HG03457 (cell line): Measurements from ENCODE around the gene ADRA1B.
"Not testable (repeated sequence)": the region's sequence is repeated elsewhere in the genome, so short reads cannot be mapped to it uniquely, and the experiment has no call there.

ENCODE experiments used
- ATAC-seq: cut with Tn5 transposase; IDR thresholded peaks from one replicate; pipeline ENCODE4 v1.9.1; 2021; ENCODE audit warnings: moderate number of reproducible peaks; ENCODE audit not compliant: unreplicated experiment

The ADRA1B gene

GRCh38 chr5:159965031-159965837, 49.0 kb downstream of the ADRA1B start:
- ATAC-seq = no peak

GRCh38 chr5:159965838-159966128, 49.5 kb downstream of the ADRA1B start:
- not testable (repeated sequence) for ATAC-seq

- no peak for ATAC-seq
These were observed 53.7 kb downstream of the ADRA1B start for GRCh38 chr5:159969966-159970365.

- no peak for ATAC-seq
These were observed 54.8 kb downstream of the ADRA1B start for GRCh38 chr5:159971038-159971437.

- ATAC-seq = no peak
These were observed 55.2 kb downstream of the ADRA1B start for GRCh38 chr5:159971514-159971913.

GRCh38 chr5:159971931-159972461, 55.7 kb downstream of the ADRA1B start:
- ATAC-seq = no peak

- ATAC-seq = no peak
These were observed 56.5 kb downstream of the ADRA1B start for GRCh38 chr5:159972538-159973362.

GRCh38 chr5:159975462-159976019, 59.3 kb downstream of the ADRA1B start:
- ATAC-seq = no peak

- ATAC-seq = no peak
These were observed 60.6 kb downstream of the ADRA1B start for GRCh38 chr5:159976921-159977320.

- ATAC-seq = no peak
These were observed 62.1 kb downstream of the ADRA1B start for GRCh38 chr5:159978358-159978757.

- no peak for ATAC-seq
These were observed 66.3 kb downstream of the ADRA1B start for GRCh38 chr5:159982421-159983173.

GRCh38 chr5:159987031-159987674, 70.9 kb downstream of the ADRA1B start:
- peak; percentile 83 for ATAC-seq

- no peak for ATAC-seq
These were observed 74.2 kb downstream of the ADRA1B start for GRCh38 chr5:159990506-159990905.

- ATAC-seq = no peak
These were observed 76.3 kb downstream of the ADRA1B start for GRCh38 chr5:159992566-159992965.

- ATAC-seq = no peak
These were observed 76.9 kb downstream of the ADRA1B start for GRCh38 chr5:159993194-159993593.

- ATAC-seq = no peak
These were observed 79.6 kb downstream of the ADRA1B start for GRCh38 chr5:159995907-159996306.

- no peak for ATAC-seq
These were observed 85.2 kb downstream of the ADRA1B start for GRCh38 chr5:160001457-160001856.

GRCh38 chr5:160007514-160007913, 91.2 kb downstream of the ADRA1B start:
- no peak for ATAC-seq

- not testable (repeated sequence) for ATAC-seq
These were observed 92.2 kb downstream of the ADRA1B start for GRCh38 chr5:160008529-160008876.

- peak; percentile 99 for ATAC-seq
These were observed 92.8 kb downstream of the ADRA1B start, which contains the start of gene TTC1 for GRCh38 chr5:160008877-160009590. Gene TTC1, plus strand, starts transcription at chr5:160009139. Its CDS starts 1,390 bp downstream, at chr5:160010529.
